GM19395 (cell line): ENCODE measurements around the gene TRAPPC8.
"Not testable (repeated sequence)": the region's sequence is repeated elsewhere in the genome, so short reads cannot be mapped to it uniquely, and the experiment has no call there.

ENCODE experiments used
- ATAC-seq: cut with Tn5 transposase; IDR thresholded peaks from one replicate; pipeline ENCODE4 v1.9.1; 2021; ENCODE audit warnings: mild to moderate bottlenecking, moderate library complexity; ENCODE audit not compliant: unreplicated experiment

TRAPPC8 gene

GRCh38 chr18:31877900-31878299, 65.0 kb downstream of the TRAPPC8 start:
- no peak for ATAC-seq

GRCh38 chr18:31876707-31877106, 66.2 kb downstream of the TRAPPC8 start:
- no peak for ATAC-seq

GRCh38 chr18:31875301-31875700, 67.6 kb downstream of the TRAPPC8 start:
- no peak for ATAC-seq

- ATAC-seq: no peak
Measured at GRCh38 chr18:31863103-31863502, 79.8 kb downstream of the TRAPPC8 start.

- ATAC-seq: no peak
Measured at GRCh38 chr18:31860488-31860887, 82.4 kb downstream of the TRAPPC8 start.

- no peak for ATAC-seq
Measured at GRCh38 chr18:31857526-31858106, 85.3 kb downstream of the TRAPPC8 start.

- no peak for ATAC-seq
Measured at GRCh38 chr18:31850844-31851243, 92.1 kb downstream of the TRAPPC8 start.

- ATAC-seq: no peak
Measured at GRCh38 chr18:31840499-31840898, 102.4 kb downstream of the TRAPPC8 start.

GRCh38 chr18:31837879-31838278, 105.0 kb downstream of the TRAPPC8 start:
- no peak for ATAC-seq

GRCh38 chr18:31835528-31836133, 107.3 kb downstream of the TRAPPC8 start:
- ATAC-seq: no peak

GRCh38 chr18:31831903-31832302, 111.0 kb downstream of the TRAPPC8 start:
- no peak for ATAC-seq

- no peak for ATAC-seq
Measured at GRCh38 chr18:31830686-31831085, 112.2 kb downstream of the TRAPPC8 start.

GRCh38 chr18:31828613-31829012, 114.3 kb downstream of the TRAPPC8 start:
- no peak for ATAC-seq

GRCh38 chr18:31826673-31827325, 116.1 kb downstream of the TRAPPC8 start:
- ATAC-seq: not testable (repeated sequence)

- ATAC-seq: no peak
Measured at GRCh38 chr18:31825772-31826171, 117.2 kb downstream of the TRAPPC8 start.

GRCh38 chr18:31821545-31822171, 121.3 kb downstream of the TRAPPC8 start:
- no peak for ATAC-seq

- ATAC-seq: no peak
Measured at GRCh38 chr18:31819925-31820229, 123.1 kb downstream of the TRAPPC8 start.

GRCh38 chr18:31819106-31819924, 123.6 kb downstream of the TRAPPC8 start:
- ATAC-seq: peak; percentile 65

- no peak for ATAC-seq
Measured at GRCh38 chr18:31814132-31814531, 128.8 kb downstream of the TRAPPC8 start.

GRCh38 chr18:31810336-31811130, 132.4 kb downstream of the TRAPPC8 start:
- not testable (repeated sequence) for ATAC-seq
